Glomerular visceral epithelial cell (primary cell): ENCODE data around the gene UAP1L1.
"Not testable (repeated sequence)": the region's sequence is repeated elsewhere in the genome, so short reads cannot be mapped to it uniquely, and the experiment has no call there.

Experiments used
- DNase-seq: peaks from one replicate; pipeline ENCODE4 v3.0.0-alpha.2; 2016; ENCODE audit errors: extremely low spot score

UAP1L1 gene

DNA sequence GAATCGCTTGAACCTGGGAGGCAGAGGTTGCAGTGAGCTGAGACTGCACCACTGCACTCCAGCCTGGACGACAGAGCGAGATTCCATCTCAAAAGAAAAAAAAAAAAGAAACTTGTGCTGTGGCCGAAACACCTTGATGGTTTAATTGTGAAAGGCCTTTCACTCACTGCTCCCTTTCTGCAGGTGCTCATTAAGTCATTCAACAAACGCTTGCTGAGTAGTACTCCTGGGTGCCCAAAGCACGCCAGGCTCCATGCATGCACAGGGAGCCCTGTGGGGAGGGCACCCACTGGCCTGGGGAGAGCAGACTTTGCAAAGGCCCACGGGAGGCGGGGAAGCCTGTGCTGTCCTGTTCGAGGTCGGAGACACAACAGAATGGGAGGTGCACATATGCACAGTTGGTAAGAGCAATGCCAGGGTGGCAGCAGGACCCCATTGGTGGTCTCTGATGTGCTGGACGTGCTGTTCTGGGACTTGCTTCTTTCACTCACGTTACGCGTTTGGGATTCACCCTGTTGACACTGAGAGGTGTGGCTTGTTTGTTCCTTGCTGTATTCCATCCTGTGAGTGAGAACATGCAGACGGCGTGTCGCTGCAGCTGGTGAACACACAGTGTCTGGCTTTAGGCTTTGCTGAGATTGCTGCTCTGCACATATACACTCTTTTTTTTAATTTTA lies 20.4 kb upstream of the UAP1L1 start:
- no peak for DNase-seq

DNA sequence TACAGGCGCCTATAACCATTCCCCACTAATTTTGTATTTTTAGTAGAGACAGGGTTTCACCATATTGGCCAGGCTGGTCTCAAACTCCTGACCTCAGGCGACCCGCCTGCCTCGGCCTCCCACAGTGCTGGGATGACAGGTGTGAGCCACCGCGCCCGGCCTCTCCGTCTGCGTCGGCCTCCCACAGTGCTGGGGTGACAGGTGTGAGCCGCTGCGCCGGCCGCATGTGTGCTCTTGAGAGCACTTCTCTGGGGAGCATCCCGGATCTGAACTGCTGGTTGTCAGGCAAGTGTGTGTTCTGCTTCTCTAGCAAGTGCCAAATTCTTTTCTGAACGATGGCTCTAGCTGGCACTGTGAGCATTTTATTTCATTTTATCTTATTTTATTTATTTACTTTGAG lies 19.8 kb upstream of the UAP1L1 start:
- no peak for DNase-seq

DNA sequence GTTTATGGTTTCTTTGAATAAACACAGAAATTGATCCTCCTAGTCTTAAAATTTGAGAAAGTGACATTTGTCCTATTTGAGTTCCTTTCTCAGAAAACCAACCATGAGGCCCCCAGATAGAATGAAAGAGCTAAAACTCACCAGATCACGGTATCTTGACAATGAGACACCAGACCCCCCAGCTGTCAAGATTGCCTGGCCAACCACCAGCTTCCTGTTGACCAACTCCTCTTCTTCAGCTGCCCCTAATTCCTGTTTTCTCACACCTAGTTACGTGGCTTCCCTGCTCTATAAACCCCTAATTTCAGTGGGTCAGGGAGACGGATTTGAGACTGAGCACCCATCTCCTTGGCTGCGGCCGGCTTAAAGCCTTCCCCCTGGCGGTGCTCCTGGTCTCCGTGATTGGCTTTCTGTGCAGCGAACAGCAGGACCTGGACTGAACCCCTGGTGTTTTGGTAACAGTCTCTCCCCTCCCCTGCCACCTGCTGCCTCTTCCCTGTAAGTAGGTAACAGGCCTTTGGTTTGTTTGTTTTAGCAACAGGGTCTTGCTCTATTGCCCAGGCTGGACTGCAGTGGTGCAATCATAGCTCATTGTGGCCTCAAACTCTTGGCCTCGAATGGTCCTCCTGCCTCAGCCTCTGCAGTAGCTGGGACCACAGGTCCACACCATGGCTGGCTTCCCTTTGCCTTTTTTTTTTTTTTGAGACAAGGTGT lies 18.6 kb upstream of the UAP1L1 start:
- DNase-seq = no peak

DNA sequence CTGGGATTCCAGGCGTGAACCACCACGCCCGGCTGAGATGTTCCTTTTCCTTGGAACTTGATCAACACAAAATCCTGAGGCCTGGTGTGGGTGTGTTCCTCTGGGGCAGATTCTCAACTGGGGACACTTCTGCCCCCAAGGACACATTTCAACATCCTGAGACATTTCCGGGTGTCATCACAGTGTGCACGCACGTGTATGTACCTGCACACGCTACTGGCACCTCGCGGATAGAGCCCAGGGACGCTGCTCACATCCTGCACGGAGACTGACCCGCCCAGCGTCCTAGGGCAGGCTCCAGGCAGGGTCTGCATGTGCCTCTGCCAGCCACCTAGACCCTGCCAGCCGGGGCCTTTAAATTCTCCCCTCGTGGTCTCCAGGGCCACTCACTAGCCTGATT lies 14.9 kb upstream of the UAP1L1 start:
- DNase-seq = no peak

DNA sequence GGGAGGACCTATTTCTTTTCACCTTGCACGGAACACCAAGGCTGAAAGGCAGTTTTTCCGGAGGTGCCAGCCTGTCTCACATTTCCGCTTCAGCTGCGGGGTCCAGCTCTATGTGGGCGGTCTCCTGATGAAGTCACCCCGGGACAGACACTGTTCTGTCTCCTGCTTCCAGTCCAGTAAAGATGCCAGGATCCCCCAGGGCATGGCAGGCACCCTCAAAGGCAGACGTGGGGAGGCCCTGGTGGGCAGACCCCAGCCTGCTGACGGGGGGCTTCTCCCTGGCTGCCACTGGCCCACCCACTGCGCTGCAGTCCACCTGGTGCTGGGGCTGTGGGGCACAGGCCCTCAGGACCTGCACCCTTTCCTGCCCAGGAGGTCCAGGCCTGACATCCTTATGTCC lies 14.5 kb upstream of the UAP1L1 start:
- DNase-seq = not testable (repeated sequence)

DNA sequence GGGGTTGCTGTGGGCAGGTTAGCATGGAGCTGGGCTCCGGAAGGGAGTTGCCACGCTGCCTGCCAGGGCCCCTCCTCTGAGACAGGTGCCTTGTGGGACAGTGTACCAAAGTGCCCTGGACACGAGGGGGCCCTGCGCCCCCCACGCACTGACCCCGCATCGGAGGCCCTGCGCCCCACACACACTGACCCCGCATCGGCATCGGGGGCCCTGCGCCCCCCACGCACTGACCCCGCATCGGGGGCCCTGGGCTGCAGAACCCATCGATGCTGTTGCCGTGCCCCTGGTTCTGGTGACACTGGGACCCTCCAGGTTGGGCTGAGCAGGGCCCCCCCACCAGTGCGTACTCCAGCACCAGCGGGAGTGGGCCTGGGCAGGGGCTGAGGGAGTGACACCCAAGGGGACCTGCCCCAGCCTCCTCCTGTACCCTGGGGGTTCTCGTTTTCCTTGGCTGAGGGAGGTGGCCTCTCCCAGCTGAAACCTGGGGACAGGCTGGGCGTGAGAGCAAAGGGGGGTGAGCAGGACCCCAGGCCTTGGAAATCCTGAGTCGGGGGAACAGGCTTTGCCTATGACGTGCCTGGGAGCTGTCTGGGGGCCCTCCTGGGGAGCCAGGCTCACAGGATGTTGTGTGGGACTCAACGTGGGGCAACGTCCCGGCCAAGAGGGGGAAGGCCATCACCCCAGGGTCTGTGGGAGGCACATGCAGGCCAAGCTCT lies 13.8 kb upstream of the UAP1L1 start:
- no peak for DNase-seq

DNA sequence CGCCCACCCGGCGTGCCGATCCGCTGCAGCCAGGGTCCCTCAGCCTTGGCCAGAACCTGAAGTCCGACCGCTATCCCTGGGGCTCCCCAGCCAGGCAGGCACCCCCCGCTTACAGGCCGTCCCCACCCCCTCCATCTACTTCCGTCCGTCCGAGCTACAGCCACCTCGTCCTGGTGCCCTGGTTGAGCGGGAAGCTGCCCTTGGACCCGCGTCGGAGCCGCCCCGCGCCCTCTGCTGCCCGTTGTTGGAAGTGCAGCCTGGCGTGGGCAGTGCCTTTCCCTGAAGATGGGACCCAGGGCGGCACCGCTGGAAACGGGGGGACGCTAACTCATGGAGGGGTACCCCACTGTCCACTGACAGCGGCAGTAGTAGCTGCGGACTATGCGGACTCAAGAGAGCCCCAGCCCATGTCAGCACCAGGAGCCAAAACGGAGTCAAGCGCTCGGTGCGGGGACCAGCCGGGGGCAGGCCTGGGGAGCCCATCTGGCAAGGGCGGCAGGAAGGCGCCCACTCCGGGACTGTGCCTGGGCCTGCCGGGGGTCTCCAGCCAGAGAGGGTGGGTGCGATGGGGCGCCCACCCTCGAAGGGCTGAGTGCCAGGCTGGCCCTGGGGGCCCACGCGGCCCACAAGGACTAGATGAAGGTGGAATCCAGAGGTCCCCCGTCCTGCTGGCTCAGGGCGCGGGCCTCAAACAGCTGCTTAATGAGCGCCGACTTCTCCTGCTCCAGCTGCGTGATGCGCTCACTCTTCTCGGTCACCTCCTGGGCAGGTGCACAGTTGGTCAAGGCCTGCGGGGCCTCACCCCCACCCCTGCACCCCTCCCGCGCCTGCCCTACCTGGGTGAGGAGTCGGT lies 13.1 kb upstream of the UAP1L1 start:
- peak; percentile 68 for DNase-seq

DNA sequence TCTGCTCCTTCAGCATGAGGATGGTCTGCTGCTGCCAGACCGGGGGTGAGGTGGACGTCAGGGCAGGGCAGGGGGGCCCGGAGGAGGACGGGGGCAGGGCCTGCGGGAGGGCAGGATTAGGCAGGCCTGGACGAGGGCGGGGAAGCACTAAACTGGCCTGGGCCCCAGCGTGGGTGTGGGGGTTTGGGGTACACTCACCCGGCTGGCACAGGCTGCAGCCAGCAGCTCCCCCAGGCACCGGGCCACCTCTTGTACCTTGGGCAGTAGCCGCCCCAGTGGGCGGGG lies 12.5 kb upstream of the UAP1L1 start:
- no peak for DNase-seq

DNA sequence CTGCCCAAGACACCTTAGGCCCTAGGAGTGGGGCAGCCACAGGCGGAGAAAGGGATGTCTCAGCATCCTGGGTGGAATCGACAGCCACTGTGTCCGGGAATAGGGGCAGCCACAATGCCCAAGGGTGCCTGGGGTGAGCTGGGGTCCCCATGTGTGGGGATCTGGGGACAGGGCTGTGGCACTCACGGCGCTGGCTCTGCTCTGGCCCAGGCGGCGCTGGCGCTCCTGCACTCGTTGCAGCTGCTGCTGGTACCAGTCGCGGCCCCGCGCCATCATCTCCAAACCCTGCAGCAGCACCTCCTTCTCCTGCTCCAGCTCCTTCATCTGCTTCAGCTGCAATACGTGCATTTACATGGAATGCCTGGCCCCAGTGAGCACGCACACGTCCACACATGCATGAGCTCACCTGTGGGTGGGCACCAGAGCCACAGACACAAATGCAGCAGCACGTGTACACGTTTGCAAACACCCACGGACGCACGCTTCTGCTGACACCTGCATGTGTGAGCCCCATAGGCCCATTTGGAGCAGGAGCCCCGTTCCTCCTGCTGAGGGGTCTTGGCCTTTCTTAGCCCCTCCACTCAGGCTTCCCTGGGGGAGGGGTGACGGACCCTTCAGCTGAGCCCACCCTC lies 11.9 kb upstream of the UAP1L1 start:
- DNase-seq = no peak

DNA sequence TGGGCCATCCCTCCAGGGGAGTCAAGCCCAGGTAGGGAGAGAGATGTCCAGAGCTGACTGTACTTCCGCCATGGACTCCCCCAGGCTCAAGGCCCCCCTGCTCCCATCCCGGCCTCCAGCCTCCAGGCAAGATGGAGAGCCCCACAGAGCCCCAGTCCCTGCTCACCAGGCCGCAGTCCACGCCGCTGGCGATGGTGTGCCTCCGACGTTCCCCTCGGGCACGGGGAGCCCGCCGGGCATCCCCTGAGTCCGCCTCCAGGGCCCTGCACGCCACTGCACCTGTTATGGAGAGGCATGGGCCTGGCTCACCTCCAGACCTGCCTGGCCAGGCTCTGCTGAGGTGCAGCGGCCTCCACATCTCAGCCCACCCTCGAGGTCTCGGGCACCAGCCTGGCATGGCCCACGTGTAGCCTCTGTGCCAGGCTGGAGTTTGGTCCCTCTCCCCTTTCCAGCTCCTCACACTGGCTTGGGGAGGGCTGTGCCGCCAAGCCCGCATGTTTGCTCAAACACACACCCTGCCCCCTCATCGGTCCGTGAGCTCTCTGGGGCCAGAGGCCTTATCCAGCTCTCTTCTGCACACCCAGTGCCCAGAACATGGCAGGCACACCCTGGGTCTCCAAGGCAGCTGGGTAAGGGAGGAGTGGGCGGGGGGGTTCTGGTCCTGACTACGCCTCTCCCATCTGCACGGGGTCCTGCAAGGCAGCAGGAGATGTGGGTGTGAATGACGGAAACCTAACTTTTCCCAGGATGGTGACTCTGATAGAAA lies 11.0 kb upstream of the UAP1L1 start:
- DNase-seq = no peak

DNA sequence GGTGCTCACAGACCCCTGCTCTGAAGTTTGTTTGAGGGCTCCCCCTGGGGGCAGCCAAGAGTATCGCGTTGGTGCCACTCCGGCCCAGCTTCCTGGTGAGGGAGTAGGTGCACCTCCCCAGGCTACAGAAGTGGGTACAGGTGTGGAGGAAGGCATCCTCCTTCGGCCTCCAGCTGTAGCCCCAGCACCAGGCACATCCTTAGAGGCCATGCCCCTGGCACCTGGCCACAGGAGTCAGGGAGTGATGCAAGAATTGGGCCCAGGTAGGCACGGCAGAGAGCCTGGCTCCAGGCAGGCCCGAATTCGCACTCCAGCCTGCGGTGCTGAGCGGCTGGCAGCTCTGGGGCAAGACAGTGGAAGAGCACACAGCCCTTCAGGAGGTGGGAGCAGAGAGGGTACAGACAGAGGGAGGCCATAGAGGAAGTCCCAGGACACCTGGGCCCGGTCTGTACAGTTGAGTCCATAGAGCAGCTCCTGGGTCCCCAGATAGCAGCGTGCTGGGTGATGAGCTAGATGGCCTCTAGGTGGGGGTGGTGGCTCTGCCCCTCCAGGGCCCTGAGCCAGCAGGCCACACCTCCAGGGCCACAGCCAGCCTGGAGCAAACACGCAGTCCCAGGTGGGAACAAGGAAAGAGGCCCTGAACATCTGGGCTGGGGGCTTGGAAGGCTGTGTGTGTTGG lies 9.3 kb upstream of the UAP1L1 start:
- peak; percentile 75 for DNase-seq

DNA sequence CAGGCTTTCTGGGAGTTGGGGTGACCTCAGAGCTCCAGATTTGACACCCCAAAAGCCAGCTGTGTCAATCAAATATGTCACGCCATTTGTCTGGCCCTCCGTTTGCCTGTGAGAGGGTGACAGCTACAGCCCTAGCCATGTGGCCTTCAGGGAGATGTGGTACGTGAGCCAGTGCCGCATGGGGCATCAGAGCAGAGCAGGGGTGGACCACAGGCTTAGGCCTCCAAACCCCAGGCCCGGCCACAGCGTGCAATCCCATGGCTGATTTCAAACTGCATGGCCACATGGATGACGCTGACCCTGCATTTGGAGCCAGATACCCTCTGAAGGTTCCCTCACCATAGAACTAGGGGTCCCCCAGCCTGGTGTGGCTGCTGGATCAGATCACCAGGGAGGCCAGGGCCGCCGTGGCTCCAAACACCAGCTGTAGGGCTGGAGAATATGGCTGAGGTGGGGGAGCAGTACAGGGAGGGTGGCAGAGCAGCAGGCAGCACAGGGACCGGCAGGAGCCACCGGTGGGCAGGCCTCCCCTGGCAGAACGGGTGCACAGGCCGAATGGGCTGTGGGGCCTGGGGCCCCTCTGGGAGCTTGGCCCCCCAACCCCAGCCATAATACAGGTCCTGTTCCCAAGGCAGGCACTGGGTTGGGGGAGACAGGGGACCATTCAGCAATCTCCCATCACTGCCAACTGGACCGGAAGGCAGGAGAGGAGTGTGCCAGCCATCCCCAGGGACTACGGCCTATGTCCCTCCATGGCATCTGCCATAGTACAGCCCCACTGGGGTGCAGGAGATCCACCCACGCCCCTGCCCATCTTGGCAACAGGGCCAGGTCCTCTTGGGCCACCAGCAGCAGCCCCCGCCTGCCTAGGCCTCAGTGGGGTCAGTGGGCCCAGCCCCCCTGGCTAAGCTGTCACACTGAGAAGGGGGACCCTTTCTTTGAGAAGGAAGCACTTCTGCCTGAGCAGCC lies 8.5 kb upstream of the UAP1L1 start:
- DNase-seq = no peak

DNA sequence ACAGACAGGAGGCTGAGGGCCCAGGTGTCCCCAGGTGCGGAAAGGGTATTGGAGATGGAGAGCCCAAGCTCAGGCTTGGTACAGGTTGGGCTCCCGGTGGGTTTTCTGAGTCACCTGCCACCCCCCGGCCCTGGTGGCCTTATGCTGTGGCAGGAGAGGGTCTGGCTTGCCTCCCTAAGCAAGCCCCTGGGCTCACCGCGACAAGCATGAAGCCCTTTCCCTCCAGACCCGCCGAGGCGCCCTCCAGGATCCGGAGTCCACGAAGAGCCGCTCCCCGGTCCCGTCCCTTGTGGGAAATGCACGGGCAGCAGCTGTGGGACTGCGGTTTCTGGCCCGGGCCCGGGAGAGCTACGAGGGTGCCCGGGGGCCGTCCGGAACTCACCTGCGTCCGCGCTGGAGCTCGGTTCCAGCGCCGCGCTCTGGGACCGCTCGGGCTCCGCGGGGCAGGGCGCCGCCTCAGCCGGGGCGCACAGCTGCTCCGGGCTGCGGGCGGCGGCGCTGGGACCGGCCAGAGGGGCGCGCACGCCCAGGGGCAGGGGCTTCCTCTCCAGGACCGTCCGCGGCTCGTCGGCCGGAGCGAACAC lies 7.7 kb upstream of the UAP1L1 start:
- no peak for DNase-seq

DNA sequence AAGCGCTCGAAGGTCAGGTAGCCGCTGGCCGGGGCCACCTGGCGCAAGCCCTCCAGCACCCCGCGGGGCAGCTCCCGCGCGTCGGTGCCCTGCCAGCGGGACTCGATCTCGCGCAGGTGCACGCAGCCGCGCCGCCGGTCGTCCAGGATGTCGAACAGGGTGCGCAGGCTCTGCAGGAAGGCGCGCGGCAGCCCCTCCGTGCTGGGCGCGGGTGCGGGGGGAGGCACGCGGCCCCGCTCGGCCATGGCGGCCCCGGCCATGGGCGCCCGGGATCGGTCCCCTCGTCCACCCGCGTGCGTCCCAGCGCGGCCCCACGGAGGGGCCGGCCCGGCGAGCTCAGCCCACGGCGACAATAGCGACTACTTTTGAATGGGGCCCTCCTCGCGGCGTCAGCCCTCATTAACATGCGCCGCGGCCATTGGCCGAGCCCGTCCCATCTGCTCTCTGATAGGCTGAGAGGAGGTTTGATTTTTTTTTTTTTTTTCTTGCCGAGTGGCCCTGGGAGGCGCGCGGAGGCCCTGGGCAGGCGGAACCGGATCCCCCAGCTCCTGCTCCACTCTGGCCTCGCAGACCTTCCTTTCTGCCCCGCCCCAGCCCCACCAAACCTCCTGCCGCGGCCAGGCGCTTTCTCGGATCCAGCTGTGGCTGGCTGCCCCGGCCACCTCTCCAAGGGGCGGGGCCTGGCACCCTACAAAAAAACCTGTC lies 7.0 kb upstream of the UAP1L1 start, which contains the start of gene SAPCD2:
Gene SAPCD2, minus strand, starts transcription at position 357 of the 705 bp plus-strand sequence. Its CDS starts 97 bp downstream, at position 260.
- DNase-seq = peak; percentile 93

DNA sequence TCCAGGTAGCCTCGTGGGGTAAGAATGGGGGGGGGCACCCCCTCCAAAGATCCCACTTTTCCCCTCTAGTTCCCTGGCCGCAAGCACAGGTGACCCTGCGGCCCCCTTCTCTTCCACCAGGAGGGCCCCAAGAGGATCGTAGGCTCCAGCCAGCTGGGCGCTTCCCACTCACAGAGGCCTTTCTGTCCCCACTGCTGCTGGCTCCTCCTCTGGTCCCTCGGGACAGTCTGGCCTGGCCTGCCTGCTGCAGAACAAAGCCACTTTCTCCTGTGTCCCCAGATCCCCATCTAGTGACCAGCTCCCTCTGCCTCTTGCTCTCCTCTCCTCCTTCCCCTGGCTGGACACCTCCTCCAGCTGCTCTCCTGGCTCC lies 6.4 kb upstream of the UAP1L1 start:
- no peak for DNase-seq

DNA sequence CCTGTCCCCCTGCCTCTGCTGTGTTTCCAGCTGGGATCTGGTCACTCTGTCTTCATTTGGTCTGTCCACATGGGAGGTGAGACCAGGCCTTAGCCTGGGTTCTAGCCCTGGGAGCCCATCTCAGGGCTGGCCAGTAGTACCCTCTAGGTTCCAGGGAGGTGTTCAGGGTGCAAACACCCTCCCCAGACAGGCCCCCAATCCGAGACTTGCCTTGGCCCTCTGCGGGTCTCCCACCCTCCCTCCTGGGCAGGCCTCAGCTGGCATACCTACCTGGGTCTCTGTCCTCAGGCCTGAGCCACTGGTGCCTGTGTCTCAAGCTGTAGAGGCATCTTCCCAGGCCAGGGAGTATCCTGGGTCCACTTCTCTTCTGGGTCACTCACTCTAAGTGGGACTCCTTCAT lies 6.0 kb upstream of the UAP1L1 start:
- DNase-seq = no peak

DNA sequence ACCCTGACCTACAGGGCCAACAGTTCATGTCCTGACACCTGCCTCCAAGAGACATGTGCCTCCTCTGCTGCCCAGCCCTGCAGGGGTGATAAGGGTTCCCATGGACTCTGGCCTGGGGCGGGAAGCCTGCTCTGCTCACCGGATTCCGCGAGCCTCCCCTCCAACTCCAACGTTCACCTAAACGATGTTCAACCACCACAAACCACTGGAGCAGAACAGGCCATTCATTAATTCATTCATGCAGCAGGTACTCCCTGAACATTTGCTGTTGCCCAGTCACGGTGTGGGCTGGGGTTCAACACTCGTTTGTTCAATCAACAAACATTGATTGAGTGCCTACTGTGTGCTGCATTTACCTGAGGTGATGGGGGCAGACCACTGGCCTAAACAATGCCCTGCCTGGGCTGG lies 3.3 kb upstream of the UAP1L1 start:
- no peak for DNase-seq

DNA sequence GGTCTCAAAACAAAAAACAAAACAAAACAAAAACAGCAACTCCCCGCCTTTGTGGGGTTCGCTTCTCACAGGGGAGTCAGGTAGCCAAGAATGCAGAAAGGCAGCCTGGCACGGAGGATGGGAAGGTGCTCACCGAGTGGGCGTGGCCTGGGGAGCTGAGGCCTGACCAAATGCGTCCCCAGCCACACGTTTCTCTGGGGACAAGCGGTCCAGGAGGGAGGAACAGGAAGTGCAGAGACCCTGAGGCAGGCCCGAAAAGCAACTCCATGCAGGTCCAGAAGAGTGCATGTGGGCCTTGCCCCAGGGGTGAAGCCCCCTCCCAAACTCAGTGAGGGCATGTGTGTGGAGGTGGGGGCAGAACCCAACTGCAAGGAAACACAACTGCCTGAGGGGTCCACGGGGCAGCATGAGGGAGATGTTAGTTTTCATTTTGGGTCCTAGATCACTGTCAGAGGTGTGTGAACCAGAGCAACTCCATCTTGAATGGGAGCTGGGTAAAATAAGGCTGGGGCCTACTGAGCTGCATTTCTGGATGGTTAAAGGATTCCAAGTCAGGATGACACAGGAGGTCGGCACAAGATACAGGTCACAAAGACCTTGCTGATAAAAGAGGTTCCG lies 2.6 kb upstream of the UAP1L1 start:
- no peak for DNase-seq
